ENCODE measurements around the gene SUMO3. TPM values are rescaled to one million over a fixed set of nuclear protein-coding genes. Genes with fewer than 3 reads are reported as not detected.

Gene SUMO3
- total and polyA plus RNA-seq, 2 of the 4 experiments (the other 2 are of a cell fraction) = 64.9 to 101 TPM

DNA sequence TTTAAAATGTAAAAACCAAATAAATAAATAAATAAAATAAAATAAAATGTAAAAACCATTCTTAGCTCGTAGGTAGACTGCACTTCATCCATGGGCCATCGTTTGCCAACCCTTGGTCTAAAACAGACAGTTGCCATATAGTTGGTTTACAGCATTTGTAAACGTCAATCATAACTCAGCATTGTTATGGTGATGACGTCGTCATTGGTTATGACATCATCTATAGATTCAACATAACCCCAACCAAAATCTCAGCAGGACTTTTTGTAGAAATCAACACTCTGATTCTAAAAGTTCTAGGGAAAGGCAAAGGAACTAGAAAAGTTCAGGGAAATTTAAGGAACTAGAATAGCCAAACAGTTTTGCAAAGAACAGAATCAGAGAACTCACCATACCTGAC, 15.8 kb upstream of the SUMO3 start:
- Histone ChIP-seq H2BK5ac (ENCODE audit: low read depth, low read length, poor library complexity, severe bottlenecking) (no peak overlapping the region), H3K23ac (ENCODE audit: low read depth, low read length) (no peak overlapping the region), H3K4me3 (ENCODE audit: insufficient read depth, low read depth, low read length) (no peak overlapping the region), H4K91ac (ENCODE audit: insufficient read depth, low read depth, low read length) (no peak overlapping the region), H3K27me3 (ENCODE audit: control insufficient read depth, insufficient read depth, low read length) (peaks cover 18% of the 10 kb centered on the region), H4K8ac (ENCODE audit: low read depth in 2 of 2, low read length in 2 of 2) (no peak overlapping the region), H2BK120ac (ENCODE audit: low read depth, low read length) (no peak overlapping the region), H3K9ac (ENCODE audit: low read depth, low read length) (no peak overlapping the region), H3K9me3 (ENCODE audit: control insufficient read depth, insufficient read depth, low read length) (peaks cover 15% of the 10 kb centered on the region), H3K27ac (ENCODE audit: insufficient read depth, low read length) (no peak overlapping the region), H3K18ac (ENCODE audit: low read depth, low read length) (no peak overlapping the region), H3K56ac (ENCODE audit: extremely low read depth, insufficient read depth, low read length) (no peak overlapping the region), H2AK5ac (ENCODE audit: low read depth, low read length) (no peak overlapping the region), H3K79me1 (ENCODE audit: low read depth in 1 of 2, low read length in 2 of 2) (no peaks in the 10 kb centered on the region), H3K4me2 (ENCODE audit: low read depth, low read length) (no peak overlapping the region), H2BK20ac (ENCODE audit: low read depth, low read length) (no peak overlapping the region), H3K4me1 (ENCODE audit: control insufficient read depth, insufficient read depth, low read length) (peaks cover 5% of the 10 kb centered on the region; the same call in 1 of the 2 replicates), H3K14ac (replicated peaks; ENCODE audit: low read depth, low read length) (no peak overlapping the region), H2BK15ac (ENCODE audit: low read depth, low read length) (no peak overlapping the region), H2AFZ (replicated peaks; ENCODE audit: low read length, poor library complexity) (no peak overlapping the region), H3K36me3 (ENCODE audit: control insufficient read depth, insufficient read depth, low read length) (no peaks in the 10 kb centered on the region), H4K20me1 (ENCODE audit: insufficient read depth, low read length) (no peaks in the 10 kb centered on the region), H4K5ac (ENCODE audit: low read depth, low read length) (no peak overlapping the region), H2AK9ac (replicated peaks; ENCODE audit: low read depth, low read length, poor library complexity) (no peak overlapping the region), H3K9me1 (ENCODE audit: insufficient read depth, low read length) (no peaks in the 10 kb centered on the region), H3K4ac (ENCODE audit: low read depth, low read length) (no peak overlapping the region)
- dilution Hi-C loops (cut with HindIII; ENCODE audit: low sequenced_read_pairs, unreplicated experiment) (no loop called here), in situ Hi-C loops (cut with MboI; ENCODE audit: low sequenced_read_pairs) (no loop called here), intact Hi-C loops (cut with micrococcal nuclease) (loop anchor here (1.0 kb wide), 1 partner anchor 11 kb away; no protein-coding TSS in a partner anchor)
- no peak for ATAC-seq (ENCODE audit: low read depth)
- CTCF ChIA-PET = no interaction called here
- POLR2A ChIA-PET (ENCODE audit: unreplicated experiment) = no interaction called here
- no TSS peak for BruUV-seq (replicated peaks)
- TF ChIP-seq POLR2A (IDR thresholded peaks at IDR 0.05; ENCODE audit: low read depth, low read length) (no peak), MAFK (IDR thresholded peaks at IDR 0.05; ENCODE audit: low read depth, low read length) (no peak), USF2 (IDR thresholded peaks at IDR 0.05; ENCODE audit: low read depth, low read length) (no peak), BHLHE40 (IDR thresholded peaks at IDR 0.05; ENCODE audit: low read depth, low read length) (no peak), RCOR1 (IDR thresholded peaks at IDR 0.05; ENCODE audit: insufficient replicate concordance, low read length) (no peak), MXI1 (IDR thresholded peaks at IDR 0.05; ENCODE audit: borderline replicate concordance, low read depth, low read length) (no peak), NFE2L2 (IDR thresholded peaks at IDR 0.05; ENCODE audit: low read depth, low read length) (no peak), SMC3 (IDR thresholded peaks at IDR 0.05; ENCODE audit: low read depth, low read length) (no peak), RAD21 (IDR thresholded peaks at IDR 0.05; ENCODE audit: low read length) (no peak), CTCF (conservative IDR thresholded peaks at IDR 0.05; ENCODE audit: low read depth, low read length) (no peak), CHD1 (IDR thresholded peaks at IDR 0.05; ENCODE audit: low read depth, low read length) (no peak), FOS (IDR thresholded peaks at IDR 0.05; ENCODE audit: low read depth, low read length) (no peak), CEBPB (IDR thresholded peaks at IDR 0.05; ENCODE audit: low read depth, low read length) (no peak), MAZ (IDR thresholded peaks at IDR 0.05; ENCODE audit: borderline replicate concordance, low read depth, low read length) (no peak), RFX5 (IDR thresholded peaks at IDR 0.05; ENCODE audit: low read depth, low read length) (no peak)
- TF ChIP-seq, protein P1, sequence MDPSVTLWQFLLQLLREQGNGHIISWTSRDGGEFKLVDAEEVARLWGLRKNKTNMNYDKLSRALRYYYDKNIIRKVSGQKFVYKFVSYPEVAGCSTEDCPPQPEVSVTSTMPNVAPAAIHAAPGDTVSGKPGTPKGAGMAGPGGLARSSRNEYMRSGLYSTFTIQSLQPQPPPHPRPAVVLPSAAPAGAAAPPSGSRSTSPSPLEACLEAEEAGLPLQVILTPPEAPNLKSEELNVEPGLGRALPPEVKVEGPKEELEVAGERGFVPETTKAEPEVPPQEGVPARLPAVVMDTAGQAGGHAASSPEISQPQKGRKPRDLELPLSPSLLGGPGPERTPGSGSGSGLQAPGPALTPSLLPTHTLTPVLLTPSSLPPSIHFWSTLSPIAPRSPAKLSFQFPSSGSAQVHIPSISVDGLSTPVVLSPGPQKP (IDR thresholded peaks at IDR 0.05; ENCODE audit: borderline replicate concordance, low read depth, low read length) = no peak
- no peak for DNase-seq
- WGBS, 2 experiments (ENCODE audit: extremely low coverage in 2 of 2, insufficient read length in 1 of 2) = no CpG with 5 or more reads among the region's 5 CpGs

All from IMR-90 (cell line).